Suppressor macrophage (primary cell): ENCODE measurements around the gene WDR19.
"Not testable (repeated sequence)": the region's sequence is repeated elsewhere in the genome, so short reads cannot be mapped to it uniquely, and the experiment has no call there.

Experiments used
- DNase-seq, 4 experiments: peaks; one replicate each; pipeline ENCODE4 v3.0.0-alpha.2; 2020 to 2022

WDR19 gene

GRCh38 chr4:39233114-39233513 lies 50.8 kb downstream of the WDR19 start:
- no peak for DNase-seq

GRCh38 chr4:39233783-39234182 lies 51.5 kb downstream of the WDR19 start:
- DNase-seq, result no peak

GRCh38 chr4:39235021-39235420 lies 52.7 kb downstream of the WDR19 start:
- DNase-seq, result no peak

GRCh38 chr4:39235696-39236095 lies 53.4 kb downstream of the WDR19 start:
- DNase-seq, result no peak

GRCh38 chr4:39237179-39237578 lies 54.9 kb downstream of the WDR19 start:
- no peak for DNase-seq

- DNase-seq, result no peak
Observed at GRCh38 chr4:39243462-39243861, 61.1 kb downstream of the WDR19 start.

- DNase-seq, result no peak
Observed at GRCh38 chr4:39255266-39255665, 72.9 kb downstream of the WDR19 start.

- peak in 1 of 4 experiments; percentile 10 for DNase-seq
Observed at GRCh38 chr4:39255871-39256270, 73.5 kb downstream of the WDR19 start.

GRCh38 chr4:39256436-39256835 lies 74.1 kb downstream of the WDR19 start:
- DNase-seq, result no peak

GRCh38 chr4:39259571-39260330 lies 77.4 kb downstream of the WDR19 start:
- no peak for DNase-seq

GRCh38 chr4:39263895-39264294 lies 81.6 kb downstream of the WDR19 start:
- peak in 1 of 4 experiments; percentile 2 for DNase-seq

GRCh38 chr4:39274503-39274902 lies 92.2 kb downstream of the WDR19 start:
- DNase-seq, result no peak

- not testable (repeated sequence) for DNase-seq
Observed at GRCh38 chr4:39277661-39278060, 95.3 kb downstream of the WDR19 start.

- DNase-seq, result no peak
Observed at GRCh38 chr4:39278476-39278875, 96.1 kb downstream of the WDR19 start.

GRCh38 chr4:39279416-39279815 lies 97.1 kb downstream of the WDR19 start:
- no peak for DNase-seq

- DNase-seq, result no peak
Observed at GRCh38 chr4:39280770-39281169, 98.4 kb downstream of the WDR19 start.

GRCh38 chr4:39285111-39285795 lies 102.9 kb downstream of the WDR19 start:
- DNase-seq, result no peak

- no peak for DNase-seq
Observed at GRCh38 chr4:39285853-39286252, 103.5 kb downstream of the WDR19 start.

GRCh38 chr4:39286263-39286662 lies 103.9 kb downstream of the WDR19 start:
- no peak for DNase-seq

GRCh38 chr4:39287223-39287622 lies 104.9 kb downstream of the WDR19 start:
- DNase-seq, result no peak

- no peak for DNase-seq
Observed at GRCh38 chr4:39291686-39292085, 109.4 kb downstream of the WDR19 start.

- not testable (repeated sequence) for DNase-seq
Observed at GRCh38 chr4:39292433-39292832, 110.1 kb downstream of the WDR19 start.

GRCh38 chr4:39295784-39296183 lies 113.5 kb downstream of the WDR19 start:
- no peak for DNase-seq

- no peak for DNase-seq
Observed at GRCh38 chr4:39302901-39303300, 120.6 kb downstream of the WDR19 start.
